ENCODE measurements around the gene GIPR. TPM values are rescaled to one million over a fixed set of nuclear protein-coding genes. Genes with fewer than 3 reads are reported as not detected.
"Not testable (repeated sequence)": the region's sequence is repeated elsewhere in the genome, so short reads cannot be mapped to it uniquely, and the experiment has no call there.

The GIPR gene
- total RNA-seq: 1 to 10 TPM in 1 of 2 donors, under 1 TPM in 1; 0.45 to 2.4 TPM
- polyA plus RNA-seq: not detected
- long read RNA-seq, donor 1, partial matches to known transcripts: 0 of 2 reads
- long read RNA-seq, donor 1, other reads (novel, unspliced or antisense): 2 of 2 reads
- long read RNA-seq, donor 2, partial matches to known transcripts: 0 of 1 reads
- long read RNA-seq, donor 2, other reads (novel, unspliced or antisense): 1 of 1 reads

DNA sequence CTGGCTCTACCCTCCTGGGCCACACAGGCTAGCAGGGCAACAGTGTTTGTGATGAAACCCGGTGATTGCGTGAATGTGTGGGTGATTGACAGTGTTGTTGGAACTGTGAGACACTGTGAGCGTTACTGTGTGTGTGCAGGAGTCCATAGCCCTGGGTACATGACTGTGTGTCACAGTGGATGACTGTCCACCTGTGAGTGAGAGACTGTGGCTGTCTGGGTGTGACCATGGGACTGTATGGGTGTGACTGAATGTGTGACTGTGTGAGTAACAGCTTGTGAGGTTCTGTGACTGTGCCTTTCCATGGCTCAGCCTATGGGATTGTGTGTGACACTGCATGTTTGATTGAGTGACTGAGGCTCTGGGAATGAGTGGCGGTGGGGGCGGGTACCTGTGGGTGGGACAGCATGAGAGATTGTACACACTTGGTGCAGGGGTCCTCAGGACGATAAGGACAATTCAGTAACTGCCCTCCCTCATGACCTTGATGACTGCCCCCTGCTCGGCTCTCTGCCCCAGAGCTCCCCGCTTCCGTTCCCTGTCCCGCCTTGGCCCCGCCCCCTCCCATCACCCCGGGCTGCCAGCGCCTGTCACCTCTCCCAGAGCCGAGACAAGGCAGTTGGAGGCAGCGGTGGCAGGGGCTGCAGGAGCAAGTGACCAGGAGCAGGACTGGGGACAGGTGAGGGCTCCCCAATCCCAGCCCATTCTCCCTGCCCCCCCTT is at the start of gene GIPR:
Gene GIPR, plus strand, starts transcription at position 602 of the 722 bp plus-strand sequence. CDS start 1,300 bp downstream, outside the sequence.
- DNase-seq (peak in 1 of 2 donors; percentile 79), ATAC-seq (ENCODE audit: low FRiP score) (peak; percentile 34)
- 13 to 14% methylated on average over 15 of the region's 15 CpGs for WGBS, 2 donors
- Histone ChIP-seq H3K36me3 (ENCODE audit: control insufficient read depth in 1 of 2, insufficient read depth in 2 of 2, low read length in 1 of 2) (no peaks in the 10 kb centered on the region), H3K4me1 (ENCODE audit: control insufficient read depth in 1 of 2, insufficient read depth in 2 of 2, low read length in 2 of 2) (no peaks in the 10 kb centered on the region), H3K9me3 (ENCODE audit: control insufficient read depth, low read length) (no peaks in the 10 kb centered on the region), H3K27ac (ENCODE audit: low read depth in 1 of 2, low read length in 2 of 2) (no peak within 1 kb of the TSS), H3K27me3 (ENCODE audit: control insufficient read depth in 1 of 2, insufficient read depth in 2 of 2, low read length in 1 of 2) (peaks cover 0 to 2% of the 10 kb centered on the region in 2 donors), H3K4me3 (ENCODE audit: low read length in 2 of 2) (no peak within 1 kb of the TSS)
- intact Hi-C loops (cut with DNase I): no loop called here

GRCh38 chr19:45621389-45621788 is 46.6 kb upstream of the GIPR start:
- DNase-seq (no peak), ATAC-seq (ENCODE audit: low FRiP score) (peak; percentile 52)
- H3K4me3 ChIP-seq (ENCODE audit: low read length in 2 of 2): no peak overlapping the region
- no peaks in the 10 kb centered on the region for H3K4me1 ChIP-seq (ENCODE audit: control insufficient read depth in 1 of 2, insufficient read depth in 2 of 2, low read length in 2 of 2)
- no peaks in the 10 kb centered on the region for H3K27me3 ChIP-seq (ENCODE audit: control insufficient read depth in 1 of 2, insufficient read depth in 2 of 2, low read length in 1 of 2)
- no peak overlapping the region for H3K27ac ChIP-seq (ENCODE audit: low read depth in 1 of 2, low read length in 2 of 2)
- intact Hi-C loops (cut with DNase I): no loop called here
- WGBS, 2 donors: 91 to 92% methylated on average over 17 of the region's 17 CpGs
- H3K36me3 ChIP-seq (ENCODE audit: control insufficient read depth in 1 of 2, insufficient read depth in 2 of 2, low read length in 1 of 2): peaks cover 3 to 7% of the 10 kb centered on the region in 2 donors
- no peaks in the 10 kb centered on the region for H3K9me3 ChIP-seq (ENCODE audit: control insufficient read depth, low read length)

DNA sequence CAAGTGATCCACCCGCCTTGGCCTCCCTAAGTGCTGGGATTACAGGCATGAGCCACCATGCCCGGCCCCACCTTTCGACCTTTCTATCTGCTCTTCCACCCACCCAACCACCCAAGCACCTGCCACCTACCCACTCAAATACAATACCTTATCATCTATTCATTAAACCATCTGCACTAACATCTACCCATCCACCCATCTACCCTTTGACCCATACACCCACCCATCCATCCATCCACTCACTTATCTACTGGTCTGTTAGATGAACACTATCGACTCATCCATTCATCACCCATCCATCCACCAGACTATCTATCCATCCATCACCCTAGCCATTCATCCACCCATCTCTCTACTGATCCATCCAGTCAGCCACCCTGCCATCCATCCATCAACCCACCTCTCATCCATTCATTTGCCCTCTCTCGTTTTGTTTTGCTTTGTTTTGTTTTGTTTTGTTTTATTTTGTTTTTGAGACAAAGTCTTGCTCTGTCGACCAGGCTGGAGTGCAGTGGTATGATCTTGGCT is 46.0 kb upstream of the GIPR start:
- H3K27ac ChIP-seq (ENCODE audit: low read depth in 1 of 2, low read length in 2 of 2): no peak overlapping the region
- no peak for ATAC-seq (ENCODE audit: low FRiP score)
- no peaks in the 10 kb centered on the region for H3K9me3 ChIP-seq (ENCODE audit: control insufficient read depth, low read length)
- 86% methylated on average over 6 of the region's 6 CpGs for WGBS, 2 donors
- no peak for DNase-seq
- no peak overlapping the region for H3K4me3 ChIP-seq (ENCODE audit: low read length in 2 of 2)
- H3K4me1 ChIP-seq (ENCODE audit: control insufficient read depth in 1 of 2, insufficient read depth in 2 of 2, low read length in 2 of 2): no peaks in the 10 kb centered on the region
- intact Hi-C loops (cut with DNase I): no loop called here
- peaks cover 3 to 7% of the 10 kb centered on the region in 2 donors for H3K36me3 ChIP-seq (ENCODE audit: control insufficient read depth in 1 of 2, insufficient read depth in 2 of 2, low read length in 1 of 2)
- no peaks in the 10 kb centered on the region for H3K27me3 ChIP-seq (ENCODE audit: control insufficient read depth in 1 of 2, insufficient read depth in 2 of 2, low read length in 1 of 2)

DNA sequence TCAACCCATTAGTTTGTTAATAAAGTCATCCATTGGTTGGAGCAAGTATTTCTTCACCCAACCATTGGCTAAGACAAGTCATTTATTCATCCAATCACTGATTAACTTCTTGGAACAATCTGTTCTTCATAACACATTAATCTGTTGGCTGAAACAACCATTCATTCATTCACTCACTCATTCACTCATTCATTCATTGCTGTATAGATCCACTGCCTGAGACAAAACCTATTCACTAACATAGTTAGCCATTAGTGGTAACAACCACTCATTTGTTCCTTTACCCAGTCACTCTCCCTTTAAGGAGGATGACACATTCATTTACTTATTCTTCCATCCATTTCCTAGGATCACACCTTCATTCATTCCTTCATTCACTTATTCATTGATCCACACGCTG is 44.0 kb upstream of the GIPR start:
- H3K9me3 ChIP-seq (ENCODE audit: control insufficient read depth, low read length): no peaks in the 10 kb centered on the region
- 84 to 92% methylated on average over 1 of the region's 1 CpG for WGBS, 2 donors
- ATAC-seq (ENCODE audit: low FRiP score): no peak
- intact Hi-C loops (cut with DNase I): no loop called here
- H3K4me3 ChIP-seq (ENCODE audit: low read length in 2 of 2): no peak overlapping the region
- peaks cover 3 to 9% of the 10 kb centered on the region in 2 donors for H3K36me3 ChIP-seq (ENCODE audit: control insufficient read depth in 1 of 2, insufficient read depth in 2 of 2, low read length in 1 of 2)
- H3K27me3 ChIP-seq (ENCODE audit: control insufficient read depth in 1 of 2, insufficient read depth in 2 of 2, low read length in 1 of 2): no peaks in the 10 kb centered on the region
- DNase-seq: no peak
- no peaks in the 10 kb centered on the region for H3K4me1 ChIP-seq (ENCODE audit: control insufficient read depth in 1 of 2, insufficient read depth in 2 of 2, low read length in 2 of 2)
- H3K27ac ChIP-seq (ENCODE audit: low read depth in 1 of 2, low read length in 2 of 2): no peak overlapping the region

DNA sequence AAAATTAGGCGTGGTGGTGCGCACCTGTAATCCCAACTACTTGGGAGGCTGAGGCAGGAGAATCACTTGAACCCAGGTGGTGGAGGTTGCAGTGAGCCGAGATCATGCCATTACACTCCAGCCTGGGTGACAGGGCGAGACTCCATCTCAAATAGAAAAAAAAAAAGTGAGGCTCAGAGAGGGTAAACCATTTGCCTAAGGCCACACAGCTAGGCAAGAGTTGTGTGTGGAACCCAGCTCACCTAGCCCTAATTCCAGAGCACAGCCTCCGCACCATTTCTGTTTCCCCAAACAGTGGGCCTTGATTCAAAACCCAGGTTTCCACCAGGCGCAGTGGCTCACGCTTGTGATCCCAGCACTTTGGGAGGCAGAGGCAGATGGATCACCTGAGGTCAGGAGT is 39.8 kb upstream of the GIPR start:
- ATAC-seq (ENCODE audit: low FRiP score); H3K27me3 ChIP-seq (ENCODE audit: control insufficient read depth in 1 of 2, insufficient read depth in 2 of 2, low read length in 1 of 2); DNase-seq; H3K4me3 ChIP-seq (ENCODE audit: low read length in 2 of 2); H3K9me3 ChIP-seq (ENCODE audit: control insufficient read depth, low read length); H3K36me3 ChIP-seq (ENCODE audit: control insufficient read depth in 1 of 2, insufficient read depth in 2 of 2, low read length in 1 of 2); intact Hi-C loops (cut with DNase I); H3K4me1 ChIP-seq (ENCODE audit: control insufficient read depth in 1 of 2, insufficient read depth in 2 of 2, low read length in 2 of 2); H3K27ac ChIP-seq (ENCODE audit: low read depth in 1 of 2, low read length in 2 of 2): not testable (repeated sequence)
- WGBS, 2 donors: 98% methylated on average over 7 of the region's 7 CpGs

GRCh38 chr19:45629704-45630103 is 38.3 kb upstream of the GIPR start:
- WGBS, 2 donors: 93 to 95% methylated on average over 4 of the region's 4 CpGs
- H3K9me3 ChIP-seq (ENCODE audit: control insufficient read depth, low read length): no peaks in the 10 kb centered on the region
- ATAC-seq (ENCODE audit: low FRiP score) (no peak), DNase-seq (no peak)
- H3K27me3 ChIP-seq (ENCODE audit: control insufficient read depth in 1 of 2, insufficient read depth in 2 of 2, low read length in 1 of 2): no peaks in the 10 kb centered on the region
- no peaks in the 10 kb centered on the region for H3K4me1 ChIP-seq (ENCODE audit: control insufficient read depth in 1 of 2, insufficient read depth in 2 of 2, low read length in 2 of 2)
- H3K36me3 ChIP-seq (ENCODE audit: control insufficient read depth in 1 of 2, insufficient read depth in 2 of 2, low read length in 1 of 2): peaks cover 0 to 2% of the 10 kb centered on the region in 2 donors
- intact Hi-C loops (cut with DNase I): no loop called here
- no peak overlapping the region for H3K27ac ChIP-seq (ENCODE audit: low read depth in 1 of 2, low read length in 2 of 2)
- H3K4me3 ChIP-seq (ENCODE audit: low read length in 2 of 2): no peak overlapping the region

- Histone ChIP-seq H3K4me1 (ENCODE audit: control insufficient read depth in 1 of 2, insufficient read depth in 2 of 2, low read length in 2 of 2) (no peaks in the 10 kb centered on the region), H3K36me3 (ENCODE audit: control insufficient read depth in 1 of 2, insufficient read depth in 2 of 2, low read length in 1 of 2) (peaks cover 0 to 2% of the 10 kb centered on the region in 2 donors), H3K9me3 (ENCODE audit: control insufficient read depth, low read length) (no peaks in the 10 kb centered on the region), H3K27ac (ENCODE audit: low read depth in 1 of 2, low read length in 2 of 2) (no peak overlapping the region), H3K27me3 (ENCODE audit: control insufficient read depth in 1 of 2, insufficient read depth in 2 of 2, low read length in 1 of 2) (no peaks in the 10 kb centered on the region), H3K4me3 (ENCODE audit: low read length in 2 of 2) (no peak overlapping the region)
- 90 to 97% methylated on average over 2 of the region's 2 CpGs for WGBS, 2 donors
- intact Hi-C loops (cut with DNase I): no loop called here
- DNase-seq (no peak), ATAC-seq (ENCODE audit: low FRiP score) (no peak)
These were observed 37.6 kb upstream of the GIPR start for GRCh38 chr19:45630463-45630862.

DNA sequence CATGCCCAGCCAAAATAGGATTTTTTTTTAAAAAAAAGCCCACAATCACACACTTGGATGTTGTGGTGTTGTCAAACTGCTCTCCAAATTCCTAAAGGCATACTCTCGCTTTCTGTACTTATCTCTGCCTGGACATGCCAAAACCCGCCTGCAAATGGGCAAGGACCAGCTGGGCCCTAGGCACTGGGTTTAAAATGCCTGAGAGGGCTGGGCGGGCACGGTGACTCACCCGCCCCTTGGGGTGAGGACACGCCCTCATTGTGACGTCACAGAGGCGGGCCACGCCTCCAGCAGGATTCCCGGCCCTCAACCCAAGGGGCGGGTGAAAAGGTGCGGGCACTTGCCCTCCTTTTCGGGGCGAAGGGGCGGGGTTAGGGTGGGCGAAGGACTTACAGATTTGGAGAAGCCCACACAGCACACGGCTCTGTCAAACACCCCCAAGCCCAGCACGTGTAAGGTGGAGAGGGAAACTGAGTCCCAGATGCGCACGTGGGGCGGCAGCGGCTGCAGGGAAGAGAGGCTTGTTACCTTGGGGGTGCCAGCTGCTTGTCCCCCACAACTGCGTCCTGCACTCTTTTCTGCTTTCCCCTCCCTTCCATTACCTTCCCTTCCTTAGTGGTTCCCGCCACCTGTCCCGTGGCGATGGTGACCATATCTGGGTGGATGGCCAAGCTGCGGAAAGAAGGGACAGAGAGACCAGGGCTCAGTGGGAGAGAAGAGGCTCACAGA is 35.4 kb upstream of the GIPR start:
- ATAC-seq (ENCODE audit: low FRiP score): peak; percentile 89
- intact Hi-C loops (cut with DNase I): no loop called here
- H3K4me3 ChIP-seq (ENCODE audit: low read length in 2 of 2): no peak overlapping the region
- 31 to 34% methylated on average over 27 of the region's 27 CpGs for WGBS, 2 donors
- no peaks in the 10 kb centered on the region for H3K9me3 ChIP-seq (ENCODE audit: control insufficient read depth, low read length)
- H3K27me3 ChIP-seq (ENCODE audit: control insufficient read depth in 1 of 2, insufficient read depth in 2 of 2, low read length in 1 of 2): no peaks in the 10 kb centered on the region
- DNase-seq: peak; percentile 91 to 94
- H3K27ac ChIP-seq (ENCODE audit: low read depth in 1 of 2, low read length in 2 of 2): peak overlapping the region in 1 of 2 donors; percentile 65
- no peaks in the 10 kb centered on the region for H3K36me3 ChIP-seq (ENCODE audit: control insufficient read depth in 1 of 2, insufficient read depth in 2 of 2, low read length in 1 of 2)
- no peaks in the 10 kb centered on the region for H3K4me1 ChIP-seq (ENCODE audit: control insufficient read depth in 1 of 2, insufficient read depth in 2 of 2, low read length in 2 of 2)

All from aorta (tissue), 5 donors.